ENCODE data around the gene SCRN3. TPM values are rescaled to one million over a fixed set of nuclear protein-coding genes. Genes with fewer than 3 reads are reported as not detected.

Gene SCRN3
- total RNA-seq, 2 experiments from 2014 or later: 7.6 to 7.9 TPM

- no peaks in the 10 kb centered on the region for H3K9me3 Mint-ChIP-seq
- H3K36me3 Mint-ChIP-seq (ENCODE audit: low read depth): peaks cover 73% of the 10 kb centered on the region
- ATAC-seq (ENCODE audit: poor library complexity) (no peak), DNase-seq (no peak)
- intact Hi-C loops (cut with DNase I, micrococcal nuclease): no loop called here
- no peak for TF ChIP-seq CTCF (IDR thresholded peaks at IDR 0.05)
- ChIA-PET CTCF (no interaction called here), POLR2A (no interaction called here)
- Histone ChIP-seq H3K27me3 (ENCODE audit: control insufficient read depth in 1 of 2, insufficient read depth in 2 of 2, low read length in 2 of 2) (no peaks in the 10 kb centered on the region), H3K4me3 (ENCODE audit: low read length) (no peak overlapping the region), H3K9me3 (ENCODE audit: control insufficient read depth in 1 of 2, insufficient read depth in 1 of 2, low read length in 2 of 2) (peaks cover 0 to 7% of the 10 kb centered on the region in 2 experiments), H3K27ac (ENCODE audit: low read depth in 1 of 2, low read length in 2 of 2) (no peak overlapping the region), H3K4me1 (ENCODE audit: insufficient read depth, low read length) (no peaks in the 10 kb centered on the region), H3K36me3 (ENCODE audit: insufficient read depth, low read length) (peaks cover 20% of the 10 kb centered on the region)
- no peak overlapping the region for H3K4me3 Mint-ChIP-seq
- H3K27me3 Mint-ChIP-seq: no peaks in the 10 kb centered on the region
- H3K27ac Mint-ChIP-seq: no peak overlapping the region
- H3K4me1 Mint-ChIP-seq (ENCODE audit: low read depth): no peaks in the 10 kb centered on the region
Measured at GRCh38 chr2:174431902-174432301, 36.4 kb downstream of the SCRN3 start.

GRCh38 chr2:174436351-174436750, 40.8 kb downstream of the SCRN3 start:
- ATAC-seq (ENCODE audit: poor library complexity) (no peak), DNase-seq (no peak)
- no peaks in the 10 kb centered on the region for H3K4me1 Mint-ChIP-seq (ENCODE audit: low read depth)
- H3K4me3 ChIP-seq (ENCODE audit: low read length): no peak overlapping the region
- ChIA-PET CTCF (interaction anchor here (0.6 kb wide), 1 partner anchor 25 kb away, joined by 3 read pairs; no protein-coding TSS in a partner anchor), POLR2A (no interaction called here)
- H3K36me3 ChIP-seq (ENCODE audit: insufficient read depth, low read length): peaks cover 50% of the 10 kb centered on the region
- H3K4me1 ChIP-seq (ENCODE audit: insufficient read depth, low read length): no peaks in the 10 kb centered on the region
- H3K27me3 Mint-ChIP-seq: no peaks in the 10 kb centered on the region
- no peaks in the 10 kb centered on the region for H3K9me3 Mint-ChIP-seq
- H3K27ac Mint-ChIP-seq: no peak overlapping the region
- H3K36me3 Mint-ChIP-seq (ENCODE audit: low read depth): peaks cover 63% of the 10 kb centered on the region
- no peaks in the 10 kb centered on the region for H3K9me3 ChIP-seq (ENCODE audit: control insufficient read depth in 1 of 2, insufficient read depth in 1 of 2, low read length in 2 of 2)
- intact Hi-C loops (cut with DNase I, micrococcal nuclease): no loop called here
- H3K4me3 Mint-ChIP-seq: no peak overlapping the region
- TF ChIP-seq CTCF (IDR thresholded peaks at IDR 0.05): no peak
- no peaks in the 10 kb centered on the region for H3K27me3 ChIP-seq (ENCODE audit: control insufficient read depth in 1 of 2, insufficient read depth in 2 of 2, low read length in 2 of 2)
- no peak overlapping the region for H3K27ac ChIP-seq (ENCODE audit: low read depth in 1 of 2, low read length in 2 of 2)

- Histone ChIP-seq H3K36me3 (ENCODE audit: insufficient read depth, low read length) (peaks cover 64% of the 10 kb centered on the region), H3K4me3 (ENCODE audit: low read length) (no peak overlapping the region), H3K9me3 (ENCODE audit: control insufficient read depth in 1 of 2, insufficient read depth in 1 of 2, low read length in 2 of 2) (no peaks in the 10 kb centered on the region), H3K27ac (ENCODE audit: low read depth in 1 of 2, low read length in 2 of 2) (no peak overlapping the region), H3K27me3 (ENCODE audit: control insufficient read depth in 1 of 2, insufficient read depth in 2 of 2, low read length in 2 of 2) (no peaks in the 10 kb centered on the region), H3K4me1 (ENCODE audit: insufficient read depth, low read length) (no peaks in the 10 kb centered on the region)
- ATAC-seq (ENCODE audit: poor library complexity) (no peak), DNase-seq (no peak)
- H3K4me3 Mint-ChIP-seq: no peak overlapping the region
- ChIA-PET POLR2A (no interaction called here), CTCF (no interaction called here)
- no peak for TF ChIP-seq CTCF (IDR thresholded peaks at IDR 0.05)
- no peaks in the 10 kb centered on the region for H3K27me3 Mint-ChIP-seq
- no peaks in the 10 kb centered on the region for H3K4me1 Mint-ChIP-seq (ENCODE audit: low read depth)
- intact Hi-C loops (cut with DNase I, micrococcal nuclease): no loop called here
- no peaks in the 10 kb centered on the region for H3K9me3 Mint-ChIP-seq
- peaks cover 72% of the 10 kb centered on the region for H3K36me3 Mint-ChIP-seq (ENCODE audit: low read depth)
- H3K27ac Mint-ChIP-seq: no peak overlapping the region
Measured at GRCh38 chr2:174438146-174438886, 42.8 kb downstream of the SCRN3 start.
